GM12891 (cell line): Measurements from ENCODE around the gene DARS1.
"Not testable (repeated sequence)": the region's sequence is repeated elsewhere in the genome, so short reads cannot be mapped to it uniquely, and the experiment has no call there.

ENCODE experiments used
- DNase-seq: peaks from one replicate; pipeline ENCODE4 v3.0.0; 2011; ENCODE audit warnings: low spot score; ENCODE audit not compliant: insufficient read length
- FAIRE-seq: peaks from 2 replicates; lab custom pipeline; 2011; peaks lifted over from hg19 to GRCh38; lab: Jason Lieb, UNC
- PAX5 ChIP-seq: IDR thresholded peaks from 2 replicates; pipeline ENCODE4 v1.6.1; 2011; ENCODE audit warnings: low read length, moderate library complexity, mild to moderate bottlenecking; ENCODE audit not compliant: insufficient read depth, severe bottlenecking
- POLR2A ChIP-seq: IDR thresholded peaks from 2 replicates; pipeline ENCODE4 v1.6.1; 2011; ENCODE audit warnings: low read depth, low read length, control low read depth
- POLR2AphosphoS5 ChIP-seq: IDR thresholded peaks from 2 replicates; pipeline ENCODE4 v1.6.1; 2011; ENCODE audit warnings: low read depth, low read length, control low read depth
- POU2F2 ChIP-seq: IDR thresholded peaks from 2 replicates; pipeline ENCODE4 v1.6.1; 2011; ENCODE audit warnings: low read depth, mild to moderate bottlenecking, control low read depth, low read length, moderate library complexity
- SPI1 ChIP-seq: IDR thresholded peaks from 2 replicates; pipeline ENCODE4 v1.6.1; 2011; ENCODE audit warnings: low read depth, low read length, control low read depth
- TAF1 ChIP-seq: IDR thresholded peaks from 2 replicates; pipeline ENCODE4 v1.6.1; 2011; ENCODE audit warnings: low read depth, low read length, control low read depth

The DARS1 gene

DNA sequence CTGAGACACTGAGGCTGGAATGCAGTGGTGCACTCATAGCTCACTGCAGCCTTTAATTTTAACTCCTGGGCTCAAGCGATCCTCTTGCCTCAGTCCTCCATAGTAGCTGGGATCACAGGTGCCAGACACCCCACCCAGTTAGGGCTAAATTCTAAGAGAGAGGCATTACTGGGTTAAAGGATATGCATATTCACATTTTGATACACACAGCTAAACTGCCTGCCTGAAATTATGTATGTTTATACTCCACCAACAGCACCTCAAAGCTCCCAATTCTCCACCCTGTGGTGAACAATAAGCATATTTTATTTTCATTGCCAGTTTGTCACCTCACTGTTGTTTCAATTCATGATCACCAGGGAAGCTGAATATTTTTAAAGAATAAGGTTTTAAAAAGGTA is 90.5 kb downstream of the DARS1 start:
- DNase-seq = no peak
- FAIRE-seq = no peak
- TF ChIP-seq TAF1 = no peak
- TF ChIP-seq POLR2A = no peak
- TF ChIP-seq SPI1 = no peak
- TF ChIP-seq POU2F2 = no peak
- TF ChIP-seq POLR2AphosphoS5 = no peak
- TF ChIP-seq PAX5 = no peak

DNA sequence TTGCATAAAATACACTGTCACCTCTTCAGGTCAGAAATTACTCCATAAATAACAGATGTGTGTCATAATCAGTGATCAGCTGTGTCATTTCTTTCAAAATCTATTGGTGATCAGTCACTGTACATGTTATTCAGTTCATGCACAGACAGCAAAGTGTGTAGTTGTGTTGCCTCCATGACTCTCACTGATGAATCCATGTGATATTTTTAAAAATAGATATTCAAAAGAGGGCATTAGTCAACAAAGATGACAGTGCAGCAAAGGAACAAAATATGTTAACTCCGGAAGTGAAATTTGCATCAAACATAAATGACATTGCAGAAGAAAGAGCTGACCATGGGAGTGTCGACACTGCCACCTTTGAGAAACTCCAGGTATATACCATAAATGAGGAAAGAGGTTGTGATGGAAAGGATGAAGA is 92.0 kb downstream of the DARS1 start:
- FAIRE-seq (no peak), DNase-seq (no peak)
- no peak for TF ChIP-seq POU2F2
- TF ChIP-seq PAX5 = no peak
- TF ChIP-seq SPI1 = no peak
- TF ChIP-seq POLR2AphosphoS5 = no peak
- no peak for TF ChIP-seq POLR2A
- TF ChIP-seq TAF1 = no peak

DNA sequence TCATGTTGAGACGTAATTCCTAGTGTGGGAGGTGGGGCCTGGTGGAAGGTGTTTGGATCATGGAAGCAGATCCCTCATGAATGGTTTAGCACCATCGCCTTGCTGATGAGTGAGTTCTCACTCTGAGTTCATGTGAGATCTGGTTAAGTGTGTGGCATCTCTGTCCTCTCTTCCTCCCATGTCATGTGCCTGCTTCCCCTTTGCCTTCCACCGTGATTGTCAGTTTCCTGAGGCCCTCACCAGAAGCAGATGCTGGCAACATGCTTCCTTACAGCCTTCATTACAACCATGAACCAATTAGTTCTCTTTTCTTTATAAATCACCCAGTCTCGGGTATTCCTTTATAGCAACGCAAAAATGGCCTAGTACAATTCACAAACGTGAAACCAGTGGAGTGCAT is 94.6 kb downstream of the DARS1 start:
- FAIRE-seq (no peak), DNase-seq (no peak)
- no peak for TF ChIP-seq POLR2A
- TF ChIP-seq POLR2AphosphoS5 = no peak
- no peak for TF ChIP-seq PAX5
- no peak for TF ChIP-seq SPI1
- no peak for TF ChIP-seq TAF1
- no peak for TF ChIP-seq POU2F2

DNA sequence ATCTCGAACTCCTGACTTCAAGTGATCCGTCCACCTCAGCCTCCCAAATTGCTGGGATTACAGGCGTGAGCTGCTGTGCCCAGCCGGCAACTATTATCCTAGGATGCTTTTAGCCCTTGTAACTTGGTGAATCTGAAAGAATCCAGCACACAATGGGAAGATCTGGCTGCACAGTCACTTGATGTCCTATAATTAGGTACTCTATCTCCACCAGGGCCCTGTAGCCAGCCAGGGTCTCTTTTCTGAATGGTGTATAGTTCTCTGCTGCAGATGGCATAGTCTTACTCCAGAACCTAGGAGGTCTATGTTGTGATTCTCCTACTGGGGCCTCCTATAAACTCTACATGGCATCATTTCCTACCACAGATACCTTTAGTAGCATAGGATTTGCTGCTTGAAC is 95.3 kb downstream of the DARS1 start:
- no peak for DNase-seq
- FAIRE-seq = no peak
- TF ChIP-seq SPI1 (no peak), POU2F2 (no peak), PAX5 (no peak), POLR2A (no peak), TAF1 (no peak), POLR2AphosphoS5 (no peak)

DNA sequence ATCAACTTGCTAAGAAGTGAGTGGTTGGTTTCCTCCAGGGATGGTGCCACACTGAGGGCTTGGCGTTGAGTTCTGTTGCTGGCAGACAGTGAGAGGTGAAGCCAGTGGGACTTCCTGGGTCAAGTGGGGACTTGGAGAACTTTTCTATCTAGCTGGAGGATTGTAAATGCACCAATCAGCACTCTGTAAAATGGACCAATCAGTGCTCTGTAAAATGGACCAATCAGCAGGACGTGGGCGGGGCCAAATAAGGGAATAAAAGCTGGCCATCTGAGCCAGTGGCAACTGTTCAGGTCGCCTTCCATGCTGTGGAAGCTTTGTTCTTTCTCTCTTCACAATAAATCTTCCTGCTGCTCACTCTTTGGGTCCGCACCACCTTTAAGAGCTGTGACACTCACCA is 96.8 kb downstream of the DARS1 start:
- not testable (repeated sequence) for FAIRE-seq

DNA sequence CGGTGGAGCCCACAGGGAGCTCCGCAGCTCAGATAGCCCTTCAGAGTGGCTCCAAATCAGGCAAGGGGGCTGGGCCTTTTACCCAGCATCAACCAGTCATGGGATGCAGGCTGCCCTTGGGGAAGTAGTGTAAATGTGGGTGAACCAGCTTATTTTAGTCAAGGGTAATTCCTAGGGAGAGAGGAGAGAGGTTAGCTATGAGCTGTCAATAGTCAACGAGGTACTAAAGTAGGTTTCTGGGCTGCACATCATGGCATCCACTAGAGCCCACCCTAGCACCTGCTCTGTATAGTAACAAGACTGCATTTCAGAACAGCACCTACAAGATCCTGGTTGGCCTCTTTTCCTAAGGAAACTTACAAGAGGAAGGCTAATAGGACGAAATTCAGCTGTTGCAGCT is 99.7 kb downstream of the DARS1 start:
- no peak for TF ChIP-seq POLR2AphosphoS5
- no peak for TF ChIP-seq PAX5
- TF ChIP-seq POLR2A = no peak
- TF ChIP-seq POU2F2 = no peak
- TF ChIP-seq TAF1 = no peak
- TF ChIP-seq SPI1 = no peak
- DNase-seq (no peak), FAIRE-seq (no peak)

More for the DNA sequence above, 96.8 kb downstream of the DARS1 start:
- not testable (repeated sequence) for DNase-seq

DNA sequence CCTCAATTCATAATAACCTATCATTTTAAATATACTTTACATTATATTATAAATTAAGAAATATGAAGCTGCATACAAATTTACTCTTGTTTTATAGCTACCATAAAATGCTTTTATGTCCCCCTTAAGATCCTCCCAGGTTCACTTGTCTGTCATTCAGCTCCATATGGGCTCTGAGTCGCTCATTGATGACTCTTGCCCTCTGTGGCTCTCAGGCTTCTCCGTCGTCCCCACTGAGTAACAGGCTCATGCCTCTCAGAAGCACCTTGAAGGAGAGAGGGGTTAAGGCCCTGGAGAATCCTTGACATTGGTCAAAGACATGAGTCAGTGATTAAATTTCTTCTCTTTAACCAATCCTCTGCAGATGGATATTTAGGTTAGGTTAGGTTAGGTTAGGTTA is 103.0 kb downstream of the DARS1 start:
- TF ChIP-seq POU2F2 (no peak), POLR2AphosphoS5 (no peak), TAF1 (no peak), PAX5 (no peak), SPI1 (no peak), POLR2A (no peak)
- FAIRE-seq = no peak
- no peak for DNase-seq

DNA sequence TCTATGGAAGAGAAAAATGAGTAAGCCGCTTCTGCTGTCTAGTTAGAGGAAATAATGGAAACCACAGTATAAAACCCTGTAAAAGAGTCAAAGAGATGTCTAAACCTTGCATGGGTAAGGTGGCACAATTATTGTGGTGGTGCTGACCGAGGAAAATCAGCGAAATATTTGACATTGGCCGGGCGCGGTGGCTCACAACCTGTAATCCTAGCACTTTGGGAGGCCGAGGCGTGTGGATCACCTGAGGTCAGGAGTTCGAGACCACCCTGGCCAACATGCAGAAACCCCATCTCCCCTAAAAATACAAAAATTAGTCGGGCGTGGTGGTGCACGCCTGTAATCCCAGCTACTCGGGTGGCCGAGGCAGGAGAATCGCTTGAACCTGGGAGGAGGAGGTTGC is 108.7 kb downstream of the DARS1 start:
- not testable (repeated sequence) for FAIRE-seq, DNase-seq

DNA sequence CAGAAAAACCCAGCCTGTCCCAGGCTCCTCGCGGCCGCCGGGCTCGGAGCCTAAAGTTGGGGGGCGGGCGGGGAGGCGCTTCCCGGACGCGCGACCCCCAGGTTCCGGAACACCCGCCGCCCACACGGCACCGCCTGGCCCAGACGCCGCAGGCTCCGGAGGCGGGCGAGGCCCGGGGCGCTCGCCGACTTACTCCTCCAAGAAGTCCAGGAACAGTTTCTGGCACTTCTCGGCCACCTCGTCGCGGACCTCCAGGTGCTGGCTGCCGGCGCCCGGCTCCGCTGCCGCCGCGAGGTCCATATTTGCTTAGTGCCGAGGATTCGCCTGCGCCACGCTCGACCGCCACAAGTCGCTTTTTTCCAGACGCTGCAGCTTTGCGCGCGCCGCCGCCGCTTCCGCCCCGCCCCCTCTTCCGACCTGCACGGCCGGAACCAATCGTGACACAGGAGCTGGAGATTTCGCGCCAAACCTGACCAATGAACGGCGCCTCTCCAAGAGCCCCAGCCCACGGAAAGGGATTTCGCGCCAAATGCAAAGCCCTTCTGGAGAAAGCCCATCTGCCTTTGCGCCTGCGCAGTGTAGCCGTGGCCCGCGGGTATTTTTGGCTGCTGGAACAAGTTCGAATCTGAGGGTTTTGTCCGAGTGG is 109.2 kb downstream of the DARS1 start, which contains the start of gene MCM6:
TSS of gene MCM6 (minus strand) at position 378 of the 646 bp plus-strand sequence. CDS start at position 300, 78 bp downstream.
- peak; percentile 97 for FAIRE-seq
- TF ChIP-seq PAX5 (peak; percentile 57), POU2F2 (no peak)

DNA sequence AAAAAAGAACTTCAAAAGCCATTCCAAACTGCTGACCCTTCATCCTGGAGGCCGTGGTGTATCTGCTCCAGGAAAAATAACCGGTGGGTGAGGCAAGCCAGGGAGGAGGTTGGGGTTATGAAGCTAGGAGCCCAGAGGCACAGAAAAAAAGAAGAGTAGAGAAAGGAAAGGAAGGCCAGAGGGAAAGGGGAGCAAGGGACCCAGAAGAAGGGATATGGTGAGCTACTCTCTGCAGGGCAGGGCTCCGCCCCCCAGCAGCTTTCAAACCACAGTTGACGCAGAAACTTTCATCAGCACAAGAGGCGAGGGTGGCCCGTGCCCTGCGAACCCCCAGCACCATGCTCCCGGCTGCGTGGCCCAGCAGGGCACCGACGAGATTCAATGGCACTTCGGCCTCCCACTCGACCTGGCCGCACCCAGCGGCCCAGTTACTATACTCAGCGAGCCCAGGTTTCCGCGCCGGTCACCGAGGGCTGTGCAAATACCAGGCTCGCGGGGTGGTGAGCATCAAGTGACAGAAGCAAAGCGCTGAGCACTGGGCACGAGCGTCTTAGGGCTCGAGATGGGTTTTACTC is 109.8 kb downstream of the DARS1 start:
- DNase-seq (peak; percentile 51), FAIRE-seq (peak; percentile 66)
- TF ChIP-seq POU2F2 (0 out of 2 replicates have a peak, but pooled peaks have one; percentile 27), TAF1 (0 out of 2 replicates have a peak, but pooled peaks have one; percentile 34), SPI1 (no peak), POLR2AphosphoS5 (peak; percentile 57; the same call in 1 of the 2 replicates), PAX5 (no peak), POLR2A (peak; percentile 61; the same call in 1 of the 2 replicates)

More for the DNA sequence above, 109.2 kb downstream of the DARS1 start, which contains the start of gene MCM6:
- peak; percentile 89 for DNase-seq
